ENCODE data around the gene CIAO3.

- TF ChIP-seq CTCF (IDR thresholded peaks at IDR 0.05) (no peak), POLR2A (IDR thresholded peaks at IDR 0.05) (no peak)
Observed at GRCh38 chr16:729768-730665, 10.8 kb downstream of the CIAO3 start.
